Tibial nerve (tissue), 4 donors: ENCODE data around the gene ZBTB8OS. TPM values are rescaled to one million over a fixed set of nuclear protein-coding genes. Genes with fewer than 3 reads are reported as not detected.

ENCODE experiments used
- DNase-seq, 2 donors: peaks; one replicate each; pipeline ENCODE4 v3.0.0-alpha.2; 2019; ENCODE audit warnings: low spot score in 2 of 2
- H3K27ac ChIP-seq, 4 donors: fragments of 200-600 bp; sonication (generic) in 3 of 4; one replicate each; pipeline ENCODE4 v1.5.1; 2017 to 2019; ENCODE audit warnings: mild to moderate bottlenecking in 1 of 4
- H3K27me3 ChIP-seq, 2 donors: fragments of 200-600 bp; sonication (generic) in 1 of 2; one replicate each; pipeline versions ENCODE4 v1.5.1 to v1.6.0; 2017 to 2019
- H3K36me3 ChIP-seq, 3 donors: fragments of 200-600 bp; sonication (generic); one replicate each; pipeline ENCODE4 v1.5.1; 2018 to 2019
- H3K4me1 ChIP-seq, 4 donors: fragments of 200-600 bp; sonication (generic) in 3 of 4; one replicate each; pipeline ENCODE4 v1.5.1; 2017 to 2019
- H3K4me3 ChIP-seq, 4 donors: fragments of 200-600 bp; sonication (generic) in 3 of 4; one replicate each; pipeline ENCODE4 v1.5.1; 2017 to 2019; ENCODE audit warnings: mild to moderate bottlenecking in 1 of 4, moderate library complexity in 1 of 4
- H3K9me3 ChIP-seq, 4 donors: fragments of 200-600 bp; sonication (generic) in 3 of 4; one replicate each; pipeline ENCODE4 v1.5.1; 2017 to 2019
- CTCF ChIP-seq, 5 experiments: fragments of 200-600 bp in 3 of 5; fragments of 450-650 bp in 2 of 5; sonication (generic) in 3 of 5; IDR thresholded peaks; one replicate each; pipeline ENCODE4 v1.5.1; 2016 to 2019; ENCODE audit warnings: antibody characterized with exemption in 5 of 5, mild to moderate bottlenecking in 3 of 5, moderate library complexity in 2 of 5
- EP300 ChIP-seq, 2 donors: sonication (generic); formaldehyde crosslinking; IDR thresholded peaks; one replicate each; pipeline ENCODE4 v1.6.1; 2017; ENCODE audit warnings: antibody characterized with exemption in 2 of 2, mild to moderate bottlenecking in 1 of 2
- POLR2A ChIP-seq, 2 donors: fragments of 450-650 bp; IDR thresholded peaks; one replicate each; pipeline ENCODE4 v1.6.1; 2017; ENCODE audit warnings: antibody characterized with exemption in 2 of 2, mild to moderate bottlenecking in 2 of 2, moderate library complexity in 2 of 2
- WGBS, 2 donors: methylation state at CpG; one replicate each; pipeline ENCODE4 v1.1.5; 2018; 5-methylcytosine and 5-hydroxymethylcytosine counted together
- total RNA-seq, 4 donors: library from RNA; depleted of rRNA; stranded (reverse); fragments of >200 nt; gene quantifications; one replicate each; pipeline ENCODE4 v1.1.0, GENCODE V29; 2016

Gene ZBTB8OS
- total RNA-seq, 4 donors from 2014 or later, result 12.2 to 38.1 (median 23.8) TPM

- Histone ChIP-seq H3K4me1 (no peaks in the 10 kb centered on the region), H3K36me3 (peaks cover 3 to 100% (median 20%) of the 10 kb centered on the region in 3 donors), H3K27me3 (no peaks in the 10 kb centered on the region), H3K9me3 (no peaks in the 10 kb centered on the region), H3K4me3 (no peak overlapping the region), H3K27ac (no peak overlapping the region)
- no peak for TF ChIP-seq EP300 (IDR thresholded peaks at IDR 0.05)
- TF ChIP-seq CTCF (IDR thresholded peaks at IDR 0.05), result no peak
- TF ChIP-seq POLR2A (IDR thresholded peaks at IDR 0.05), result no peak
- 48 to 50% methylated on average over 1 of the region's 1 CpG for WGBS, 2 donors
- DNase-seq, result no peak
Measured at GRCh38 chr1:32665915-32666314, 15.6 kb upstream of the ZBTB8OS start.

- TF ChIP-seq CTCF (IDR thresholded peaks at IDR 0.05) (no peak), POLR2A (IDR thresholded peaks at IDR 0.05) (no peak), EP300 (IDR thresholded peaks at IDR 0.05) (no peak)
- Histone ChIP-seq H3K9me3 (no peaks in the 10 kb centered on the region), H3K27me3 (no peaks in the 10 kb centered on the region), H3K4me1 (peaks cover 0 to 23% (median 0%) of the 10 kb centered on the region in 4 donors), H3K4me3 (no peak overlapping the region), H3K27ac (no peak overlapping the region), H3K36me3 (peaks cover 0 to 95% (median 1%) of the 10 kb centered on the region in 3 donors)
- DNase-seq, result no peak
- WGBS, 2 donors, result 91 to 95% methylated on average over 1 of the region's 1 CpG
Measured at GRCh38 chr1:32659581-32659980, 9.2 kb upstream of the ZBTB8OS start.

- 85 to 87% methylated on average over 16 of the region's 16 CpGs for WGBS, 2 donors
- Histone ChIP-seq H3K4me3 (peak overlapping the region; percentile 56 to 93 (median 71)), H3K36me3 (peaks cover 0 to 44% (median 10%) of the 10 kb centered on the region in 3 donors), H3K9me3 (no peaks in the 10 kb centered on the region), H3K4me1 (peaks cover 0 to 71% (median 25%) of the 10 kb centered on the region in 4 donors), H3K27ac (peak overlapping the region in 2 of 4 donors; percentile 94 to 100), H3K27me3 (no peaks in the 10 kb centered on the region)
- DNase-seq, result no peak
- TF ChIP-seq EP300 (IDR thresholded peaks at IDR 0.05), result no peak
- no peak for TF ChIP-seq CTCF (IDR thresholded peaks at IDR 0.05)
- no peak for TF ChIP-seq POLR2A (IDR thresholded peaks at IDR 0.05)
Measured at GRCh38 chr1:32652244-32652962, 2.1 kb upstream of the ZBTB8OS start.

GRCh38 chr1:32651461-32652073, 1.2 kb upstream of the ZBTB8OS start:
- TF ChIP-seq POLR2A (IDR thresholded peaks at IDR 0.05) (no peak), CTCF (IDR thresholded peaks at IDR 0.05) (no peak), EP300 (IDR thresholded peaks at IDR 0.05) (no peak)
- H3K27ac ChIP-seq, result peak overlapping the region; percentile 94 to 100 (median 100)
- no peaks in the 10 kb centered on the region for H3K27me3 ChIP-seq
- peaks cover 0 to 67% (median 25%) of the 10 kb centered on the region in 4 donors for H3K4me1 ChIP-seq
- peaks cover 0 to 36% (median 10%) of the 10 kb centered on the region in 3 donors for H3K36me3 ChIP-seq
- H3K9me3 ChIP-seq, result no peaks in the 10 kb centered on the region
- no peak for DNase-seq
- H3K4me3 ChIP-seq, result peak overlapping the region; percentile 56 to 93 (median 71)
- WGBS, 2 donors, result 0 to 2% methylated on average over 18 to 38 of the region's 43 CpGs
